Mesendoderm (in vitro differentiated cells): ENCODE data around the gene CACYBP.

Experiments
- DNase-seq: peaks from one replicate; pipeline ENCODE4 v3.0.0; 2013
- H2AK5ac ChIP-seq: 2 replicates; pipeline ENCODE4 v1.6.1; 2013; ENCODE audit warnings: low read length, inconsistent platforms
- H2BK120ac ChIP-seq: 2 replicates; pipeline ENCODE4 v1.6.1; 2013; ENCODE audit warnings: low read depth, mild to moderate bottlenecking, low read length, moderate library complexity, mixed read lengths
- H2BK15ac ChIP-seq: replicated peaks from 2 replicates; pipeline ENCODE4 v1.6.1; 2013; ENCODE audit warnings: low read depth, mild to moderate bottlenecking, moderate library complexity
- H2BK5ac ChIP-seq: 2 replicates; pipeline ENCODE4 v1.6.1; 2013; ENCODE audit warnings: low read length, inconsistent platforms
- H3K18ac ChIP-seq: 2 replicates; pipeline ENCODE4 v1.6.1; 2013; ENCODE audit warnings: mild to moderate bottlenecking, low read length, mixed read lengths
- H3K23ac ChIP-seq: one replicate; pipeline ENCODE4 v1.6.1; 2013; ENCODE audit warnings: low read length
- H3K27ac ChIP-seq: 2 replicates; pipeline ENCODE4 v1.5.1; 2013; ENCODE audit warnings: low read depth, mild to moderate bottlenecking, inconsistent platforms, low read length, moderate library complexity
- H3K27me3 ChIP-seq: 2 replicates; pipeline ENCODE4 v1.6.1; 2013; ENCODE audit warnings: low read length, control low read depth, mild to moderate bottlenecking, inconsistent platforms; ENCODE audit not compliant: insufficient read depth, poor library complexity
- H3K36me3 ChIP-seq: 2 replicates; pipeline ENCODE4 v1.6.1; 2013; ENCODE audit warnings: low read length, inconsistent platforms; ENCODE audit not compliant: control insufficient read depth, insufficient read depth
- H3K4ac ChIP-seq: one replicate; pipeline ENCODE4 v1.6.1; 2013; ENCODE audit warnings: low read depth, mild to moderate bottlenecking, low read length, moderate library complexity
- H3K4me1 ChIP-seq: 2 replicates; pipeline ENCODE4 v1.6.1; 2013; ENCODE audit warnings: low read depth, low read length, inconsistent platforms; ENCODE audit not compliant: control insufficient read depth
- H3K4me2 ChIP-seq: 2 replicates; pipeline ENCODE4 v1.6.1; 2013; ENCODE audit warnings: low read length
- H3K4me3 ChIP-seq: 2 replicates; pipeline ENCODE4 v1.5.1; 2013; ENCODE audit warnings: mild to moderate bottlenecking, low read length
- H3K56ac ChIP-seq: one replicate; pipeline ENCODE4 v1.6.1; 2013; ENCODE audit warnings: low read length
- H3K79me1 ChIP-seq: 2 replicates; pipeline ENCODE4 v1.6.1; 2013; ENCODE audit warnings: low read length, inconsistent platforms
- H3K79me2 ChIP-seq: 2 replicates; pipeline ENCODE4 v1.6.1; 2013; ENCODE audit warnings: mild to moderate bottlenecking, low read length; ENCODE audit not compliant: control insufficient read depth, insufficient read depth
- H3K9ac ChIP-seq: 2 replicates; pipeline ENCODE4 v1.6.1; 2013; ENCODE audit warnings: low read length, inconsistent platforms
- H4K5ac ChIP-seq: one replicate; pipeline ENCODE4 v1.6.1; 2013; ENCODE audit warnings: low read length
- H4K8ac ChIP-seq: one replicate; pipeline ENCODE4 v1.6.1; 2013; ENCODE audit warnings: low read depth, mild to moderate bottlenecking, control low read depth, low read length, moderate library complexity
- WGBS: extraction: QIAGEN DNeasy Blood & Tissue Kit; methylation state at CpG from one replicate; pipeline ENCODE4 v1.1.7; 2013; ENCODE audit warnings: low lambda C conversion rate, missing lambda C conversion rate; ENCODE audit not compliant: insufficient coverage; ENCODE audit errors: extremely low coverage; 5-methylcytosine and 5-hydroxymethylcytosine counted together

CACYBP gene

DNA sequence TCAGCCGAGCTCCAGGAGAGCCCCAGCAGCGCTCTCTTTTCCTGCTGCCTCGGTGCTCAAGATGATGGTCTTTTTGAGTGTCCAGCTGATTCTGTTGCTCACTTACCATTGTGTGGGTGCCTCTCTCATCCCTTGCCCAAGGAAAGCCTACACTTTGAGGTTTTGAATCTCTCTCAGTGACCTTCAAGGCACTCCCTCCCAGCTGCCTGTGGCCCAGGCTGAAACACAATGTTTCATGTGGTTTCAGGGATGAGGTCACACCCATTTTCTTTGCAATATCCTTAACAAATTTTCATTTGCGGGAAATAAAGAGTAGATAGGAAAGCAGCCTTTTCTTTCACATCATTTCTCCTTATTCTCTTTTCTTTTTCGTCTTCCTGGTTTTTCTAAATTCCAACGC lies 36.1 kb downstream of the CACYBP start:
- Histone ChIP-seq H3K27ac (no peak overlapping the region), H4K8ac (no peak overlapping the region), H2BK5ac (no peak overlapping the region), H3K79me2 (no peaks in the 10 kb centered on the region), H3K4me3 (no peak overlapping the region), H3K18ac (no peak overlapping the region), H4K5ac (no peak overlapping the region), H2AK5ac (no peak overlapping the region), H3K9ac (no peak overlapping the region), H3K4me1 (peaks cover 2% of the 10 kb centered on the region), H3K4me2 (no peak overlapping the region), H3K23ac (no peak overlapping the region), H2BK120ac (no peak overlapping the region), H3K79me1 (no peaks in the 10 kb centered on the region), H3K56ac (no peak overlapping the region), H2BK15ac (no peak overlapping the region), H3K27me3 (no peaks in the 10 kb centered on the region), H3K4ac (no peak overlapping the region), H3K36me3 (no peaks in the 10 kb centered on the region)
- no CpG with 5 or more reads among the region's 6 CpGs for WGBS
- DNase-seq: no peak

DNA sequence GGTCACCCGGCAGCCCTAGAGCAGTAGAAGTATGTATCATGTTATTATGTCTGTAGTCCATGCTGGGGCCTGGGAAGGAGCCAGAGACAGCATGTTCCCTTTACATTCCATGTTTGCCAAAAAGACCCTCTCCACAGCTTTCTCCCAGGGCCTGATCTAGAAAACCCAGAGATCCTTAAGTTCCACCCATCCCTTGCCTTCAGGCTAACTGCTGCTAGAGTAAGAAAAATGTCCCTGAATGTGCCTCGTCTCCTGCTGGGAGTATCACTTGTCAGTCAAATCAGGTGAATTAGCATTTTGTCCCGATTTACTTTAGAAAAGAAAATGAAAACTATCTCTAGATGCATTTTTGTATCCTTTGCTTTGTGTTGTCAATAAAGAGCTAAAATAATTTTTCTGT lies 36.7 kb downstream of the CACYBP start:
- WGBS: no CpG with 5 or more reads among the region's 3 CpGs
- no peak overlapping the region for H3K18ac ChIP-seq

DNA sequence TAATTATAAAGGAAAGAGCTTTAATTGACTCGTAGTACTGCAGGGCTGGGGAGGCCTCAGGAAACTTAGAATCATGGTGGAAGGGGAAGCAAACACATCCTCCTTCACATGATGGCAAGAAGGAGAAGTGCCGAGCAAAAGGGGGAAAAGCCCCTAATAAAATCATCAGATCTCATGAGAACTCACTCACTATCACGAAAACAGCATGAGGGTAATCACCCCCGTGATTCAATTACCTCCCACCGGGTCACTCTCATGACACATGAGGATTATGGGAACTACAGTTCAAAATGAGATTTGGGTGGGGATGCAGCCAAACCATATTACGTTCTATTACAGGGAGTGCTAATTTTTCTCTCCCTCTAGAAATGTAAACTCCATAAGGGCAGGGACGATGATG lies 37.7 kb downstream of the CACYBP start:
- Histone ChIP-seq H4K5ac (no peak overlapping the region), H3K4me3 (no peak overlapping the region), H4K8ac (no peak overlapping the region), H3K36me3 (no peaks in the 10 kb centered on the region), H3K4ac (no peak overlapping the region), H2BK120ac (no peak overlapping the region), H3K27ac (no peak overlapping the region), H3K79me1 (no peaks in the 10 kb centered on the region), H3K56ac (no peak overlapping the region), H2BK5ac (no peak overlapping the region), H3K4me1 (peaks cover 2% of the 10 kb centered on the region), H3K27me3 (no peaks in the 10 kb centered on the region), H2AK5ac (no peak overlapping the region), H3K18ac (no peak overlapping the region), H3K23ac (no peak overlapping the region), H2BK15ac (no peak overlapping the region), H3K4me2 (no peak overlapping the region), H3K79me2 (no peaks in the 10 kb centered on the region), H3K9ac (no peak overlapping the region)
- DNase-seq: no peak
- WGBS: no CpG with 5 or more reads among the region's 7 CpGs

More for the DNA sequence above, 36.7 kb downstream of the CACYBP start:
- Histone ChIP-seq H3K9ac (no peak overlapping the region), H3K79me1 (no peaks in the 10 kb centered on the region), H3K4me1 (peaks cover 2% of the 10 kb centered on the region), H2BK120ac (no peak overlapping the region), H3K4ac (no peak overlapping the region), H3K79me2 (no peaks in the 10 kb centered on the region), H3K23ac (no peak overlapping the region), H3K4me3 (no peak overlapping the region), H4K8ac (no peak overlapping the region), H3K4me2 (no peak overlapping the region), H4K5ac (no peak overlapping the region), H3K56ac (no peak overlapping the region), H3K27me3 (no peaks in the 10 kb centered on the region), H2AK5ac (no peak overlapping the region), H3K27ac (no peak overlapping the region), H2BK5ac (no peak overlapping the region), H3K36me3 (no peaks in the 10 kb centered on the region), H2BK15ac (no peak overlapping the region)
- peak; percentile 11 for DNase-seq

DNA sequence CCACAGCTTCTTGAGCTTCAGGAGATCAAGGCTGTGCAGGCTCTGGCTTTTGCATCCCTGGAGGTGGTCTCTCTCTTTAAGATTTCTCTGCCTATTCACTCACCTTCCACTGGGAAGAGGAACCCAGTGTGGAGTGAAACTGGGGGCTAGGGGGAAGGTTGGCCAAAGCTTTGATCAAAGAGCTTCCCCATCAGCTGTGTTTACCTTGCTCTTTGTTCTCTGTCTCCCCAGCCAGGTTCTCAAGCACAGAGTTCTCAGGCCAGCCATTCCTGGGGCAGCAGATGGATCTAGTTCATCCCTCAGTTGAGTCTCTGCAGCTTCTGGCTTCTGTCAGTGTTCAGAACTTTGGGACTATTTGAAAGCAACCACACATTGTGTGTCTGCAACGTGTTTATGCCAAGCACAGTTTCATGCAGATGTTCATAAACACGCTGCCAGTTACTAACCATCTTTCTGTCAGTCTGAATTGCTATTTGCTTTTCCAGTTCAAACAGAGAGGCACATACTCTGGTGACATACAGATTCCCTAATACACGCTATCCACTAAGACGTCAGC lies 40.7 kb downstream of the CACYBP start:
- no peaks in the 10 kb centered on the region for H3K36me3 ChIP-seq
- H3K27ac ChIP-seq: no peak overlapping the region
- no peaks in the 10 kb centered on the region for H3K27me3 ChIP-seq
- H4K8ac ChIP-seq: no peak overlapping the region
- no peaks in the 10 kb centered on the region for H3K79me1 ChIP-seq
- no peak overlapping the region for H2BK120ac ChIP-seq
- peaks cover 2% of the 10 kb centered on the region for H3K4me1 ChIP-seq
- WGBS: no CpG with 5 or more reads among the region's 4 CpGs
- H2AK5ac ChIP-seq: no peak overlapping the region
- no peak overlapping the region for H4K5ac ChIP-seq
- no peak overlapping the region for H3K23ac ChIP-seq
- DNase-seq: no peak
- no peak overlapping the region for H2BK5ac ChIP-seq
- H3K9ac ChIP-seq: no peak overlapping the region
- H2BK15ac ChIP-seq: no peak overlapping the region
- H3K18ac ChIP-seq: no peak overlapping the region
- H3K56ac ChIP-seq: no peak overlapping the region
- no peak overlapping the region for H3K4me3 ChIP-seq
- H3K79me2 ChIP-seq: no peaks in the 10 kb centered on the region
- no peak overlapping the region for H3K4ac ChIP-seq
- H3K4me2 ChIP-seq: no peak overlapping the region

DNA sequence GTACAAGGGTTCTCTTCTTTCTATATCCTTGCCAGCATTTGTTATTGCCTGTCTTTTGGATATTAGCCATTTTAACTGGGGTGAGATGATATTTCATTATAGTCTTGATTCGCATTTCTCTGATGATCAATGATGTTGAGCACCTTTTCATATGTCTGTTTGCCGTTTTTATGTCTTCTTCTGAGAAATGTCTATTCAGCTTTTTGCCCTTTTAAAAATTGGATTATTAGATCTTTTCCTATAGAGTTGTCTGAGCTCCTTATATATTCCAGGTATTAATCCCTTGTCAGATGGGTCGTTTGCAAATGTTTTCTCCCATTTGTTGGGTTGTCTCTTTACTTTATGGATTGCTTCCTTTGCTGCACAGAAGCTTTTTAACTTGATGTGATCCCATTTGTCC lies 42.9 kb downstream of the CACYBP start:
- no peak for DNase-seq
- WGBS: no CpG with 5 or more reads among the region's 3 CpGs
- H3K4ac ChIP-seq: no peak overlapping the region
- no peak overlapping the region for H2BK15ac ChIP-seq
- H3K4me3 ChIP-seq: no peak overlapping the region
- no peak overlapping the region for H2BK120ac ChIP-seq
- no peaks in the 10 kb centered on the region for H3K79me1 ChIP-seq
- H3K4me1 ChIP-seq: no peaks in the 10 kb centered on the region
- no peak overlapping the region for H3K18ac ChIP-seq
- no peak overlapping the region for H3K9ac ChIP-seq
- no peaks in the 10 kb centered on the region for H3K36me3 ChIP-seq
- no peak overlapping the region for H2BK5ac ChIP-seq
- H4K8ac ChIP-seq: no peak overlapping the region
- H3K56ac ChIP-seq: no peak overlapping the region
- no peak overlapping the region for H3K27ac ChIP-seq
- no peak overlapping the region for H3K4me2 ChIP-seq
- H3K23ac ChIP-seq: no peak overlapping the region
- H3K27me3 ChIP-seq: no peaks in the 10 kb centered on the region
- H2AK5ac ChIP-seq: no peak overlapping the region
- H4K5ac ChIP-seq: no peak overlapping the region
- H3K79me2 ChIP-seq: no peaks in the 10 kb centered on the region

DNA sequence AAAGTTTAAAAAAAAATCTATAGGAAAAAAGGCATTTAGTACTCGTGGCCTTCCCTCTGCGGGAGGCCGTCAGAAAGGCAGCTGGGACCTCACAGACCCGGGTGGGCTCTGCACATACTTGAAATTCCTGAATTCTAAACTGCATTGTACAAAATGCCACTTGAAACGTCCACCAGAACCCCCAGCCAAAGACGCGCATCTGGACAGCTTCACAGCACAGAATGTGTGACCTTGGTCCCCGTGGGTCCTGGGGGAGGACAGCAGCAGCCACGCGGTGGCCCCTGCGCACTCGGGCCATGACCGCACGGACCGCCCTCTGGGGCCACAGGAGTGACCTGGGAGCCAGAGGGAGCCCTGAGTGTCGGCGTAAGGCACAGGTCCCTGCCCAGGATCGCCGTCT lies 44.1 kb downstream of the CACYBP start:
- Histone ChIP-seq H3K27me3 (no peaks in the 10 kb centered on the region), H3K4ac (no peak overlapping the region), H2BK15ac (no peak overlapping the region), H2BK120ac (no peak overlapping the region), H3K36me3 (no peaks in the 10 kb centered on the region), H3K27ac (no peak overlapping the region), H3K79me2 (no peaks in the 10 kb centered on the region), H4K8ac (no peak overlapping the region), H4K5ac (no peak overlapping the region), H2BK5ac (no peak overlapping the region), H3K56ac (no peak overlapping the region), H3K4me1 (no peaks in the 10 kb centered on the region), H3K79me1 (no peaks in the 10 kb centered on the region), H3K4me3 (no peak overlapping the region), H2AK5ac (no peak overlapping the region), H3K9ac (no peak overlapping the region), H3K18ac (no peak overlapping the region), H3K23ac (no peak overlapping the region), H3K4me2 (no peak overlapping the region)
- no peak for DNase-seq
- no CpG with 5 or more reads among the region's 19 CpGs for WGBS
